Upper lobe of right lung (tissue), 1 donor: ENCODE measurements around the gene CCL22. TPM values are rescaled to one million over a fixed set of nuclear protein-coding genes. Genes with fewer than 3 reads are reported as not detected.
A peak's percentile ranks its signal among the peaks of the same experiment; 100 is the strongest.

Experiments used
- ATAC-seq: fragments of 200-7000 bp; cut with Tn5 transposase; one replicate; pipeline ENCODE4 v1.9.1; 2020; ENCODE audit warnings: mild to moderate bottlenecking, moderate library complexity
- DNase-seq: peaks from one replicate; pipeline ENCODE4 v3.0.0-alpha.2; 2020
- H3K27ac ChIP-seq: fragments of 200-600 bp; one replicate; pipeline ENCODE4 v1.8.0; 2022
- H3K27me3 ChIP-seq: fragments of 200-600 bp; one replicate; pipeline ENCODE4 v1.8.0; 2022; ENCODE audit warnings: mild to moderate bottlenecking
- H3K36me3 ChIP-seq: fragments of 200-600 bp; one replicate; pipeline ENCODE4 v1.8.0; 2022
- H3K4me1 ChIP-seq: fragments of 200-600 bp; one replicate; pipeline ENCODE4 v1.8.0; 2022
- H3K4me3 ChIP-seq: fragments of 200-600 bp; one replicate; pipeline ENCODE4 v1.8.0; 2022; ENCODE audit warnings: mild to moderate bottlenecking
- H3K9me3 ChIP-seq: fragments of 200-600 bp; one replicate; pipeline ENCODE4 v1.8.0; 2022
- intact Hi-C: fragments of 100-400 bp; cut with DNase I; formaldehyde crosslinking; loops from one replicate; pipeline ENCODE4 v1.11.0; 2022
- total RNA-seq: library from RNA; stranded (reverse); fragmentation: NEBNext Ultra II Directional; extraction: Animal tissue kit (Norgen Biotek cat#: 25700); gene quantifications from one replicate; pipeline ENCODE4 v1.2.1, GENCODE V29; 2021
- TF ChIP-seq, protein P1 (sequence below): fragments of 200-600 bp; IDR thresholded peaks from one replicate; pipeline ENCODE4 v1.8.0; 2022; ENCODE audit warnings: antibody characterized with exemption
- donor health status: DM: no; HTN: yes; CAD: no; lungs with severe emphysema.

Gene CCL22
- total RNA-seq, 1 donor from 2014 or later, result 3.8 TPM

GRCh38 chr16:57388359-57389086 lies 29.9 kb downstream of the CCL22 start:
- ATAC-seq (peak; percentile 45), DNase-seq (no peak)
- TF ChIP-seq, protein P1, sequence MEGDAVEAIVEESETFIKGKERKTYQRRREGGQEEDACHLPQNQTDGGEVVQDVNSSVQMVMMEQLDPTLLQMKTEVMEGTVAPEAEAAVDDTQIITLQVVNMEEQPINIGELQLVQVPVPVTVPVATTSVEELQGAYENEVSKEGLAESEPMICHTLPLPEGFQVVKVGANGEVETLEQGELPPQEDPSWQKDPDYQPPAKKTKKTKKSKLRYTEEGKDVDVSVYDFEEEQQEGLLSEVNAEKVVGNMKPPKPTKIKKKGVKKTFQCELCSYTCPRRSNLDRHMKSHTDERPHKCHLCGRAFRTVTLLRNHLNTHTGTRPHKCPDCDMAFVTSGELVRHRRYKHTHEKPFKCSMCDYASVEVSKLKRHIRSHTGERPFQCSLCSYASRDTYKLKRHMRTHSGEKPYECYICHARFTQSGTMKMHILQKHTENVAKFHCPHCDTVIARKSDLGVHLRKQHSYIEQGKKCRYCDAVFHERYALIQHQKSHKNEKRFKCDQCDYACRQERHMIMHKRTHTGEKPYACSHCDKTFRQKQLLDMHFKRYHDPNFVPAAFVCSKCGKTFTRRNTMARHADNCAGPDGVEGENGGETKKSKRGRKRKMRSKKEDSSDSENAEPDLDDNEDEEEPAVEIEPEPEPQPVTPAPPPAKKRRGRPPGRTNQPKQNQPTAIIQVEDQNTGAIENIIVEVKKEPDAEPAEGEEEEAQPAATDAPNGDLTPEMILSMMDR, result no peak
- H3K4me1 ChIP-seq, result peaks cover 29% of the 10 kb centered on the region
- H3K27me3 ChIP-seq, result no peaks in the 10 kb centered on the region
- intact Hi-C loops, result no loop called here
- H3K9me3 ChIP-seq, result no peaks in the 10 kb centered on the region
- H3K36me3 ChIP-seq, result no peaks in the 10 kb centered on the region
- H3K4me3 ChIP-seq, result no peak overlapping the region
- no peak overlapping the region for H3K27ac ChIP-seq

GRCh38 chr16:57389087-57389468 lies 30.5 kb downstream of the CCL22 start:
- Histone ChIP-seq H3K27me3 (no peaks in the 10 kb centered on the region), H3K4me1 (peaks cover 24% of the 10 kb centered on the region), H3K4me3 (no peak overlapping the region), H3K9me3 (no peaks in the 10 kb centered on the region), H3K36me3 (no peaks in the 10 kb centered on the region), H3K27ac (no peak overlapping the region)
- TF ChIP-seq, protein P1, result no peak
- no peak for ATAC-seq
- intact Hi-C loops, result no loop called here
- no peak for DNase-seq

- DNase-seq (no peak), ATAC-seq (no peak)
- TF ChIP-seq, protein P1, result no peak
- peaks cover 18% of the 10 kb centered on the region for H3K4me1 ChIP-seq
- H3K27me3 ChIP-seq, result no peaks in the 10 kb centered on the region
- H3K9me3 ChIP-seq, result no peaks in the 10 kb centered on the region
- no peak overlapping the region for H3K27ac ChIP-seq
- no peak overlapping the region for H3K4me3 ChIP-seq
- intact Hi-C loops, result no loop called here
- H3K36me3 ChIP-seq, result no peaks in the 10 kb centered on the region
Measured at GRCh38 chr16:57390636-57391295, 32.2 kb downstream of the CCL22 start.

GRCh38 chr16:57391300-57391699 lies 32.7 kb downstream of the CCL22 start:
- DNase-seq (no peak), ATAC-seq (no peak)
- Histone ChIP-seq H3K36me3 (no peaks in the 10 kb centered on the region), H3K9me3 (no peaks in the 10 kb centered on the region), H3K4me3 (no peak overlapping the region), H3K27ac (no peak overlapping the region), H3K27me3 (no peaks in the 10 kb centered on the region), H3K4me1 (peaks cover 18% of the 10 kb centered on the region)
- TF ChIP-seq, protein P1, result no peak
- intact Hi-C loops, result no loop called here

DNA sequence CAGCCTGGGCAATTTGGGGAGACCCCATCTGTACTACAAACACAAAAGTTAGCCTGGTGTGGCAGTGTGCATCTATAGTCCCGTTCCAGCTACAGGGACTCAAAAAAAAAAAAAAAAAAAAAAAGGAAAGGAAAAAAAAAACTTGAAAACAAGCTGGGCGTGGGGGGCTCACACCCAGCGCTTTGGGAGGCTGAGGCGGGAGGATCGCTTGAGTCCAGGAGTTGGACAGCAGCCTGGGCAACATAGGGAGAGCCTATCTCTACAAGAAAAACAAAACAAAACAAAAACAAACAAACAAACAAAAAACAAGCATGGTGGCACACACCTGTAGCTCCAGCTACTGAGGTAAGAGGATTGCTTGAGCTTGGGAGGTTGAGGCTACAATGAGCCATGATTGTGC lies 33.1 kb downstream of the CCL22 start:
- H3K4me3 ChIP-seq, result no peak overlapping the region
- H3K27ac ChIP-seq, result no peak overlapping the region
- intact Hi-C loops, result no loop called here
- H3K27me3 ChIP-seq, result no peaks in the 10 kb centered on the region
- H3K4me1 ChIP-seq, result peaks cover 15% of the 10 kb centered on the region
- DNase-seq (no peak), ATAC-seq (no peak)
- TF ChIP-seq, protein P1, result no peak
- no peaks in the 10 kb centered on the region for H3K36me3 ChIP-seq
- H3K9me3 ChIP-seq, result no peaks in the 10 kb centered on the region
